SK-N-SH (cell line): ENCODE measurements around the gene CAPN3. TPM values are rescaled to one million over a fixed set of nuclear protein-coding genes. Genes with fewer than 3 reads are reported as not detected.

ENCODE experiments used
- CTCF ChIA-PET: fragments of 300-600, 350-600 bp; formaldehyde crosslinking; extraction: SDS; loops from one replicate; lab custom pipeline; 2021; lab: Yijun Ruan, JAX
- POLR2A ChIA-PET: fragments of 350-600 bp; sonication (Branson Sonifier 250); formaldehyde crosslinking; extraction: SDS; loops from one replicate; lab custom pipeline; 2020; ENCODE audit warnings: antibody characterized with exemption, inconsistent platforms; lab: Yijun Ruan, JAX
- DNase-seq: peaks from one replicate; pipeline ENCODE4 v3.0.0; 2012
- H2AFZ ChIP-seq: fragments of 200-600 bp; sonication (generic); 2 replicates; pipeline ENCODE4 v1.8.1; 2016; ENCODE audit warnings: antibody characterized with exemption, mild to moderate bottlenecking, low read depth
- H3F3A ChIP-seq: fragments of 200-600 bp; sonication (generic); replicated peaks from 2 replicates; pipeline ENCODE3; 2016; ENCODE audit warnings: antibody characterized with exemption, mild to moderate bottlenecking; ENCODE audit not compliant: insufficient read depth
- H3K27ac ChIP-seq, 2 experiments: fragments of 200-500 bp in 1 of 2; fragments of 200-600 bp in 1 of 2; sonication (Bioruptor generic) in 1 of 2; sonication (generic), shearing (Covaris generic) in 1 of 2; 2 replicates each; pipeline versions ENCODE4 v1.5.1 to v1.6.1; 2014 to 2016; ENCODE audit warnings: low read depth in 2 of 2, inconsistent platforms in 1 of 2, low read length in 1 of 2, mild to moderate bottlenecking in 1 of 2, mixed read lengths in 1 of 2
- H3K27me3 ChIP-seq: fragments of 200-600 bp; sonication (generic), shearing (Covaris generic); 2 replicates; pipeline ENCODE4 v1.6.1; 2016; ENCODE audit warnings: mixed run types; ENCODE audit not compliant: insufficient read depth
- H3K36me3 ChIP-seq, 2 experiments: fragments of 200-500 bp in 1 of 2; fragments of 200-600 bp in 1 of 2; sonication (Bioruptor generic) in 1 of 2; sonication (generic) in 1 of 2; replicated peaks in 1 of 2; 2 replicates each; pipeline versions ENCODE3 to v1.5.1; 2014 to 2016; ENCODE audit warnings: low read length in 1 of 2, mild to moderate bottlenecking in 1 of 2; ENCODE audit not compliant: insufficient read depth in 2 of 2, control insufficient read depth in 1 of 2
- H3K4me1 ChIP-seq, 2 experiments: fragments of 200-500 bp in 1 of 2; fragments of 200-600 bp in 1 of 2; sonication (Bioruptor generic) in 1 of 2; sonication (generic), shearing (Covaris generic) in 1 of 2; 2 replicates each; pipeline versions ENCODE4 v1.5.1 to v1.6.1; 2014 to 2016; ENCODE audit warnings: low read depth in 1 of 2, low read length in 1 of 2, mixed run types in 1 of 2; ENCODE audit not compliant: insufficient read depth in 2 of 2, control insufficient read depth in 1 of 2
- H3K4me2 ChIP-seq: fragments of 200-600 bp; sonication (generic), shearing (Covaris generic); 2 replicates; pipeline ENCODE4 v1.6.1; 2017; ENCODE audit warnings: mixed run types
- H3K4me3 ChIP-seq, 2 experiments: fragments of 200-500 bp in 1 of 2; fragments of 200-600 bp in 1 of 2; sonication (Bioruptor generic) in 1 of 2; sonication (generic), shearing (Covaris generic) in 1 of 2; 2 replicates each; pipeline versions ENCODE4 v1.5.1 to v1.8.1; 2014 to 2016; ENCODE audit warnings: low read depth in 2 of 2, inconsistent platforms in 1 of 2, low read length in 1 of 2, mild to moderate bottlenecking in 1 of 2, mixed read lengths in 1 of 2, moderate library complexity in 1 of 2
- H3K79me2 ChIP-seq: fragments of 200-600 bp; sonication (generic); 2 replicates; pipeline ENCODE4 v1.8.1; 2017; ENCODE audit warnings: mild to moderate bottlenecking; ENCODE audit not compliant: insufficient read depth
- H3K9ac ChIP-seq: fragments of 200-600 bp; sonication (generic); 2 replicates; pipeline ENCODE4 v1.6.1; 2017; ENCODE audit warnings: mixed run types
- H3K9me2 ChIP-seq: fragments of 200-600 bp; sonication (generic); 2 replicates; pipeline ENCODE4 v1.6.1; 2017; ENCODE audit warnings: mixed run types
- H3K9me3 ChIP-seq: fragments of 200-600 bp; sonication (generic); 2 replicates; pipeline ENCODE4 v1.6.1; 2017; ENCODE audit warnings: mixed run types, mild to moderate bottlenecking, moderate library complexity
- H4K20me1 ChIP-seq: fragments of 200-600 bp; sonication (generic); 2 replicates; pipeline ENCODE4 v1.6.1; 2017; ENCODE audit warnings: mild to moderate bottlenecking, mixed run types; ENCODE audit not compliant: insufficient read depth
- ELF1 ChIP-seq: IDR thresholded peaks from 2 replicates; pipeline ENCODE4 v1.4.0; 2012
- EP300 ChIP-seq, 2 experiments: IDR thresholded peaks; 2 replicates each; pipeline versions ENCODE4 v1.4.0 to v1.6.1; 2012; ENCODE audit warnings: borderline replicate concordance in 1 of 2, low read depth in 1 of 2, low read length in 1 of 2
- FOSL2 ChIP-seq: IDR thresholded peaks from 2 replicates; pipeline ENCODE4 v1.4.0; 2012; ENCODE audit warnings: low read depth, mild to moderate bottlenecking, moderate library complexity, borderline replicate concordance
- GABPA ChIP-seq: IDR thresholded peaks from 2 replicates; pipeline ENCODE4 v1.4.0; 2012; ENCODE audit warnings: low read depth, mild to moderate bottlenecking
- GATA2 ChIP-seq: sonication (generic); formaldehyde crosslinking; IDR thresholded peaks from 2 replicates; pipeline ENCODE4 v1.5.0; 2020; ENCODE audit warnings: mild to moderate bottlenecking, missing genetic modification reagents
- JUND ChIP-seq: IDR thresholded peaks from 2 replicates; pipeline ENCODE4 v1.4.0; 2012
- NRF1 ChIP-seq: IDR thresholded peaks from 2 replicates; pipeline ENCODE4 v1.6.1; 2012; ENCODE audit warnings: low read depth, mild to moderate bottlenecking, low read length
- PBX3 ChIP-seq: IDR thresholded peaks from 2 replicates; pipeline ENCODE4; 2012
- POLR2AphosphoS5 ChIP-seq: IDR thresholded peaks from 2 replicates; pipeline ENCODE4 v1.6.1; 2012; ENCODE audit warnings: low read depth, low read length
- RAD21 ChIP-seq: IDR thresholded peaks from 2 replicates; pipeline ENCODE4 v1.6.1; 2012; ENCODE audit warnings: mild to moderate bottlenecking, low read length
- RFX5 ChIP-seq: IDR thresholded peaks from 2 replicates; pipeline ENCODE4 v1.6.1; 2012; ENCODE audit warnings: mild to moderate bottlenecking, improper control_type of control experiment, low read length
- RXRA ChIP-seq: IDR thresholded peaks from 2 replicates; pipeline ENCODE4 v1.4.0; 2012; ENCODE audit warnings: low read depth, mild to moderate bottlenecking, borderline replicate concordance
- TAF1 ChIP-seq: IDR thresholded peaks from 2 replicates; pipeline ENCODE4 v1.6.1; 2012; ENCODE audit warnings: low read depth, mild to moderate bottlenecking, low read length, moderate library complexity, borderline replicate concordance
- USF2 ChIP-seq: fragments of 150-350 bp; IDR thresholded peaks from 2 replicates; pipeline ENCODE4 v1.6.1; 2017; ENCODE audit warnings: antibody characterized with exemption, low read length, low read depth, borderline replicate concordance
- YY1 ChIP-seq: IDR thresholded peaks from 2 replicates; pipeline ENCODE4 v1.4.0; 2012; ENCODE audit warnings: low read depth, mild to moderate bottlenecking
- WGBS: methylation state at CpG from one replicate; pipeline ENCODE4 v1.1.6; 2017; ENCODE audit warnings: low lambda C conversion rate; 5-methylcytosine and 5-hydroxymethylcytosine counted together
- polyA plus RNA-seq, 3 experiments: library from polyadenylated mRNA; depleted of rRNA; stranded (reverse); fragments of >200 nt; gene quantifications; 2 replicates each; pipeline ENCODE4 v1.2.3, GENCODE V29; 2012
- TF ChIP-seq, protein P1 (sequence below): IDR thresholded peaks from 2 replicates; pipeline ENCODE4 v1.4.0; 2012; ENCODE audit warnings: low read depth, borderline replicate concordance

Gene CAPN3
- polyA plus RNA-seq, 1 of the 3 experiments (the other 2 are of a cell fraction), result 1.8 TPM

DNA sequence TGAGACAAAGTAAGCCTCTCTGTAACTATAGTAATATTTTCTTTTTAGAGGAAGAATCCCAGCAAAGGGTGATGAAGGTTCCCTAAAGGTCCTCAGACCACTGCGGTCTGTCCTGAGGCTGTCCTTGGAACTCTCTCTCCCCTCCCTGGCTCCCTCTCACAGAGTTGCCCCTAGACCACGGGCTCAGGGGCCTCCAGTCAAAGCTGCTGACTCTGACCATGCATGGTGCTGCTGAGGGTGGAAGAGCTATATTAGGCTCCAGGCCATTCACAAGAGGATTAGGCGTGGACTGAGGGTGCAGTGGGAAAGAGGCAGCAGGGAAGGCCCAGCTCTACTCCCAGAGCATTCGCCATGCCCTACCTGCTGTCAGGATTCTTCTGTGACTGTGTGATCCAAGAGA lies 14.6 kb downstream of the CAPN3 start (continued):
- no peak for TF ChIP-seq JUND

- no peaks in the 10 kb centered on the region for H4K20me1 ChIP-seq
- H3K4me1 ChIP-seq, result no peaks in the 10 kb centered on the region
- H3K27me3 ChIP-seq, result no peaks in the 10 kb centered on the region
- no peak overlapping the region for H3K4me3 ChIP-seq
- H3K9me3 ChIP-seq, result no peaks in the 10 kb centered on the region
- no peaks in the 10 kb centered on the region for H3F3A ChIP-seq
- H3K79me2 ChIP-seq, result no peaks in the 10 kb centered on the region
- no peak overlapping the region for H3K4me2 ChIP-seq
- POLR2A ChIA-PET, result no interaction called here
- 36% methylated on average over 1 of the region's 1 CpG for WGBS
- no peak overlapping the region for H2AFZ ChIP-seq
- no peak overlapping the region for H3K9ac ChIP-seq
- no peak for DNase-seq
- no peak overlapping the region for H3K27ac ChIP-seq
- CTCF ChIA-PET, result interaction anchor here (1.8 kb wide), 1 partner anchor 10 kb away, joined by 5 read pairs; no protein-coding TSS in a partner anchor
- H3K36me3 ChIP-seq, result no peaks in the 10 kb centered on the region
- TF ChIP-seq JUND (no peak), NRF1 (no peak), RFX5 (no peak), USF2 (no peak), ELF1 (no peak), YY1 (no peak), RXRA (no peak), GABPA (no peak), RAD21 (no peak), GATA2 (CRISPR knock-in tag) (no peak), FOSL2 (no peak), EP300 (IDR thresholded peaks at IDR 0.05; ENCODE audit: borderline replicate concordance in 1 of 2, low read depth in 1 of 2, low read length in 1 of 2) (no peak)
- H3K9me2 ChIP-seq, result no peaks in the 10 kb centered on the region
Measured at GRCh38 chr15:42374810-42375209, 15.5 kb downstream of the CAPN3 start.

GRCh38 chr15:42375252-42375651 lies 16.0 kb downstream of the CAPN3 start:
- no peak overlapping the region for H2AFZ ChIP-seq
- H3K27ac ChIP-seq, result no peak overlapping the region

More at GRCh38 chr15:42375252-42375651, 16.0 kb downstream of the CAPN3 start:
- no peaks in the 10 kb centered on the region for H3K4me1 ChIP-seq
- no peaks in the 10 kb centered on the region for H4K20me1 ChIP-seq
- 90% methylated on average over 5 of the region's 5 CpGs for WGBS
- H3K27me3 ChIP-seq, result no peaks in the 10 kb centered on the region
- no peak for DNase-seq
- ChIA-PET POLR2A (no interaction called here), CTCF (no interaction called here)
- no peaks in the 10 kb centered on the region for H3K9me3 ChIP-seq
- H3K4me2 ChIP-seq, result no peak overlapping the region
- no peak overlapping the region for H3K4me3 ChIP-seq
- no peaks in the 10 kb centered on the region for H3F3A ChIP-seq
- no peaks in the 10 kb centered on the region for H3K36me3 ChIP-seq
- H3K79me2 ChIP-seq, result no peaks in the 10 kb centered on the region
- no peak for TF ChIP-seq RXRA
- no peak for TF ChIP-seq POLR2AphosphoS5
- no peak for TF ChIP-seq PBX3
- TF ChIP-seq TAF1, result no peak
- TF ChIP-seq FOSL2, result no peak
- TF ChIP-seq NRF1, result no peak
- TF ChIP-seq, protein P1, sequence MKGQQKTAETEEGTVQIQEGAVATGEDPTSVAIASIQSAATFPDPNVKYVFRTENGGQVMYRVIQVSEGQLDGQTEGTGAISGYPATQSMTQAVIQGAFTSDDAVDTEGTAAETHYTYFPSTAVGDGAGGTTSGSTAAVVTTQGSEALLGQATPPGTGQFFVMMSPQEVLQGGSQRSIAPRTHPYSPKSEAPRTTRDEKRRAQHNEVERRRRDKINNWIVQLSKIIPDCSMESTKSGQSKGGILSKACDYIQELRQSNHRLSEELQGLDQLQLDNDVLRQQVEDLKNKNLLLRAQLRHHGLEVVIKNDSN, result no peak
- TF ChIP-seq, all 33 proteins: peak for 0
- no peaks in the 10 kb centered on the region for H3K9me2 ChIP-seq
- H3K9ac ChIP-seq, result no peak overlapping the region
